HCT116 (cell line): Measurements from ENCODE around the gene CIBAR2. TPM values are rescaled to one million over a fixed set of nuclear protein-coding genes. Genes with fewer than 3 reads are reported as not detected.

Experiments
- ATAC-seq: fragments of 200-7000 bp; cut with Tn5 transposase; 2 replicates; pipeline ENCODE4 v1.9.1; 2020; ENCODE audit warnings: mild to moderate bottlenecking, moderate library complexity
- BruUV-seq: library from RNA; stranded (reverse); fragments of 400-500 nt; replicated peaks from 2 replicates; lab custom pipeline; 2021; lab: Mats Ljungman, UMichigan
- CTCF ChIA-PET: fragments of 300-600 bp; sonication (Branson Sonifier 250); formaldehyde crosslinking; loops from one replicate; lab custom pipeline; 2021; ENCODE audit warnings: antibody characterized with exemption; lab: Charles Lee
- POLR2A ChIA-PET: fragments of 300-600, 350-600 bp; sonication (Branson Sonifier 250); formaldehyde crosslinking; loops from one replicate; lab custom pipeline; 2021; ENCODE audit warnings: antibody characterized with exemption; lab: Charles Lee
- RAD21 ChIA-PET, 2 experiments: fragments of 300-600 bp; sonication (Branson Sonifier 250); formaldehyde crosslinking; loops; one replicate each; lab custom pipeline; 2023; ENCODE audit warnings: low total read pairs in 2 of 2; ENCODE audit not compliant: uncharacterized antibody in 2 of 2, unreplicated experiment in 2 of 2, low non-redundant PET in 1 of 2; lab: Charles Lee
- DNase-seq: peaks from one replicate; pipeline ENCODE4 v3.0.0-alpha.2; 2010; ENCODE audit warnings: low read depth, low spot score
- H2AFZ ChIP-seq: fragments of 200-600 bp; shearing (Covaris generic), sonication (generic); 2 replicates; pipeline ENCODE4 v1.6.1; 2017; ENCODE audit warnings: low read depth, mixed run types, mixed read lengths, antibody characterized with exemption, low read length; ENCODE audit not compliant: poor library complexity, severe bottlenecking
- H3K27ac ChIP-seq: 2 replicates; pipeline ENCODE4 v1.5.1; 2012; ENCODE audit warnings: low read depth, low read length
- H3K27me3 ChIP-seq: fragments of 200-600 bp; sonication (generic); 2 replicates; pipeline ENCODE4 v1.6.1; 2016; ENCODE audit warnings: mixed run types, low read length, mixed read lengths; ENCODE audit not compliant: insufficient read depth
- H3K36me3 ChIP-seq, 2 experiments: fragments of 200-500 bp in 1 of 2; fragments of 200-600 bp in 1 of 2; sonication (Bioruptor generic) in 1 of 2; sonication (generic) in 1 of 2; 2 replicates each; pipeline versions ENCODE4 v1.5.1 to v1.6.1; 2014 to 2016; ENCODE audit warnings: low read length in 2 of 2, inconsistent platforms in 1 of 2, mixed read lengths in 1 of 2, mixed run types in 1 of 2; ENCODE audit not compliant: insufficient read depth in 2 of 2, control insufficient read depth in 1 of 2
- H3K4me1 ChIP-seq, 2 experiments: fragments of 200-600 bp in 1 of 2; sonication (generic) in 1 of 2; 2 replicates each; pipeline versions ENCODE4 v1.5.1 to v1.6.1; 2012 to 2017; ENCODE audit warnings: low read length in 2 of 2, inconsistent platforms in 1 of 2, mild to moderate bottlenecking in 1 of 2, mixed read lengths in 1 of 2, mixed run types in 1 of 2, moderate library complexity in 1 of 2; ENCODE audit not compliant: insufficient read depth in 2 of 2, control insufficient read depth in 1 of 2
- H3K4me2 ChIP-seq: fragments of 200-600 bp; sonication (generic); 2 replicates; pipeline ENCODE4 v1.6.1; 2017; ENCODE audit warnings: mixed run types, low read length, mixed read lengths
- H3K4me3 ChIP-seq, 2 experiments: fragments of 200-600 bp in 1 of 2; sonication (generic) in 1 of 2; replicated peaks in 1 of 2; 2 replicates each; pipeline ENCODE4 v1.5.1; 2011 to 2016; ENCODE audit warnings: low read length in 2 of 2, control low read depth in 1 of 2, low read depth in 1 of 2, mild to moderate bottlenecking in 1 of 2, mixed read lengths in 1 of 2, mixed run types in 1 of 2
- H3K79me2 ChIP-seq: fragments of 200-600 bp; sonication (generic); 2 replicates; pipeline ENCODE4 v1.6.1; 2017; ENCODE audit warnings: mild to moderate bottlenecking, mixed run types, low read length, moderate library complexity, mixed read lengths; ENCODE audit not compliant: insufficient read depth
- H3K9ac ChIP-seq: fragments of 200-600 bp; sonication (generic); 2 replicates; pipeline ENCODE4 v1.6.1; 2016; ENCODE audit warnings: low read length, mixed read lengths
- H3K9me2 ChIP-seq: fragments of 200-600 bp; sonication (generic), shearing (Covaris generic); 2 replicates; pipeline ENCODE4 v1.6.1; 2017; ENCODE audit warnings: mixed run types, mild to moderate bottlenecking, moderate library complexity; ENCODE audit not compliant: insufficient read depth
- H3K9me3 ChIP-seq, 2 experiments: fragments of 200-500 bp in 1 of 2; fragments of 200-600 bp in 1 of 2; sonication (Bioruptor generic) in 1 of 2; sonication (generic) in 1 of 2; 2 replicates each; pipeline ENCODE4 v1.6.1; 2014 to 2017; ENCODE audit warnings: low read length in 2 of 2, mixed read lengths in 2 of 2, inconsistent platforms in 1 of 2, low read depth in 1 of 2, mild to moderate bottlenecking in 1 of 2, mixed run types in 1 of 2, moderate library complexity in 1 of 2; ENCODE audit not compliant: control insufficient read depth in 1 of 2, insufficient read depth in 1 of 2
- H4K20me1 ChIP-seq: fragments of 200-600 bp; sonication (generic), shearing (Covaris generic); 2 replicates; pipeline ENCODE4 v1.6.1; 2017; ENCODE audit warnings: mixed run types, mild to moderate bottlenecking, moderate library complexity; ENCODE audit not compliant: insufficient read depth
- CBX3 ChIP-seq: IDR thresholded peaks from 2 replicates; pipeline ENCODE4 v1.6.1; 2012; ENCODE audit warnings: low read depth
- CEBPB ChIP-seq: IDR thresholded peaks from 2 replicates; pipeline ENCODE4 v1.6.1; 2012; ENCODE audit warnings: low read depth
- EGR1 ChIP-seq: IDR thresholded peaks from 2 replicates; pipeline ENCODE4 v1.6.1; 2012; ENCODE audit warnings: low read depth
- FOSL1 ChIP-seq: IDR thresholded peaks from 2 replicates; pipeline ENCODE4 v1.6.1; 2012; ENCODE audit warnings: low read depth
- JUND ChIP-seq: IDR thresholded peaks from 2 replicates; pipeline ENCODE4 v1.6.1; 2012
- POLR2A ChIP-seq: IDR thresholded peaks from 2 replicates; pipeline ENCODE4 v1.7.0; 2011; ENCODE audit warnings: borderline replicate concordance; ENCODE audit not compliant: insufficient read depth, insufficient read length; ENCODE audit errors: extremely low read depth
- POLR2AphosphoS5 ChIP-seq: IDR thresholded peaks from 2 replicates; pipeline ENCODE4 v1.6.1; 2011; ENCODE audit warnings: mild to moderate bottlenecking, low read depth, low read length, moderate library complexity
- RAD21 ChIP-seq: IDR thresholded peaks from 2 replicates; pipeline ENCODE4 v1.6.1; 2012; ENCODE audit warnings: low read depth, mild to moderate bottlenecking
- SIN3A ChIP-seq: IDR thresholded peaks from 2 replicates; pipeline ENCODE4 v1.6.1; 2012; ENCODE audit warnings: low read depth
- SP1 ChIP-seq: IDR thresholded peaks from 2 replicates; pipeline ENCODE4 v1.6.1; 2012; ENCODE audit warnings: low read depth
- SRF ChIP-seq: IDR thresholded peaks from 2 replicates; pipeline ENCODE4 v1.6.1; 2012; ENCODE audit warnings: low read depth
- TCF7L2 ChIP-seq: IDR thresholded peaks from 2 replicates; pipeline ENCODE4 v1.7.0; 2011; ENCODE audit warnings: borderline replicate concordance, inconsistent platforms; ENCODE audit not compliant: insufficient read depth, insufficient read length; ENCODE audit errors: extremely low read depth
- intact Hi-C: fragments of 100-400 bp; cut with micrococcal nuclease; formaldehyde crosslinking; loops from 2 replicates; pipeline ENCODE4 v1.10.0; 2022
- total RNA-seq: library from RNA; stranded (reverse); gene quantifications from one replicate; pipeline ENCODE4 v1.2.1, GENCODE V29; 2021; ENCODE audit not compliant: unreplicated experiment
- TF ChIP-seq, protein P1 (sequence below): IDR thresholded peaks from 2 replicates; pipeline ENCODE4 v1.6.1; 2012; ENCODE audit warnings: low read depth
- TF ChIP-seq, protein P2 (sequence below), 3 experiments: fragments of 200-600 bp in 1 of 3; sonication (generic) in 1 of 3; IDR thresholded peaks in 2 of 3; conservative IDR thresholded peaks in 1 of 3; 2 replicates each; pipeline ENCODE4 v1.5.1; 2012 to 2017; ENCODE audit warnings: low read depth in 2 of 3, low read length in 2 of 3, antibody characterized with exemption in 1 of 3, borderline replicate concordance in 1 of 3, control low read depth in 1 of 3, mild to moderate bottlenecking in 1 of 3, mixed read lengths in 1 of 3, mixed run types in 1 of 3, moderate library complexity in 1 of 3; ENCODE audit not compliant: insufficient read depth in 1 of 3
- TF ChIP-seq, protein P3 (sequence below): IDR thresholded peaks from 2 replicates; pipeline ENCODE4 v1.6.1; 2011; ENCODE audit warnings: mild to moderate bottlenecking, low read length, moderate library complexity; ENCODE audit not compliant: insufficient replicate concordance; ENCODE audit errors: extremely low read depth

Gene CIBAR2
- total RNA-seq, 1 experiment from 2014 or later = 0.27 TPM

DNA sequence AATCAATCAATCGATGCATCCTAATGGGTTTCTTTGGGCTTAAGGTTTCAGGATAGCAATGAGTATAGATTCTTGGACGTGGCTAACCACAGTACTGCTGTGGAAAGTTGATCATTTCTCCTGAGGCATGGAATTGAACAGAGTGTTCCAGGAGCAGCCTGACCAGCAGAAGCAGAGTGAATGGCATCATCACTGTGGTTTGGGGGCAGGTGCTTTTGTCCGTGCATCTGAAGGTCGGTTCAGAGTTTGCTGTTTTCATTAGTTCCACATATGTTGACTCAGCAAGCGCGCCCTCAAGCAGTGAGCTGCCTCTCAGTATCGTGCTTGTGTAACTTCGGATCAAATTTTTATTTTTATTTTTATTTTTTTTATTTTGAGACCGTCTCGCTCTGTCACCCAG lies 59.7 kb downstream of the CIBAR2 start:
- Histone ChIP-seq H3K4me3 (no peak overlapping the region), H3K27me3 (no peaks in the 10 kb centered on the region), H3K4me2 (no peak overlapping the region), H4K20me1 (no peaks in the 10 kb centered on the region), H3K36me3 (no peaks in the 10 kb centered on the region), H3K79me2 (no peaks in the 10 kb centered on the region), H3K9me2 (no peaks in the 10 kb centered on the region), H3K4me1 (peaks cover 2 to 7% of the 10 kb centered on the region in 2 experiments; a peak in 2 of 4 replicates), H3K9me3 (no peaks in the 10 kb centered on the region), H3K27ac (no peak overlapping the region), H3K9ac (no peak overlapping the region), H2AFZ (no peak overlapping the region)
- RAD21 ChIA-PET = no interaction called here
- CTCF ChIA-PET = no interaction called here
- no peak for DNase-seq
- no peak for TF ChIP-seq POLR2A
- no peak for TF ChIP-seq POLR2AphosphoS5
- no peak for TF ChIP-seq CEBPB
- no peak for TF ChIP-seq EGR1
- no peak for TF ChIP-seq SIN3A
- TF ChIP-seq, protein P1, sequence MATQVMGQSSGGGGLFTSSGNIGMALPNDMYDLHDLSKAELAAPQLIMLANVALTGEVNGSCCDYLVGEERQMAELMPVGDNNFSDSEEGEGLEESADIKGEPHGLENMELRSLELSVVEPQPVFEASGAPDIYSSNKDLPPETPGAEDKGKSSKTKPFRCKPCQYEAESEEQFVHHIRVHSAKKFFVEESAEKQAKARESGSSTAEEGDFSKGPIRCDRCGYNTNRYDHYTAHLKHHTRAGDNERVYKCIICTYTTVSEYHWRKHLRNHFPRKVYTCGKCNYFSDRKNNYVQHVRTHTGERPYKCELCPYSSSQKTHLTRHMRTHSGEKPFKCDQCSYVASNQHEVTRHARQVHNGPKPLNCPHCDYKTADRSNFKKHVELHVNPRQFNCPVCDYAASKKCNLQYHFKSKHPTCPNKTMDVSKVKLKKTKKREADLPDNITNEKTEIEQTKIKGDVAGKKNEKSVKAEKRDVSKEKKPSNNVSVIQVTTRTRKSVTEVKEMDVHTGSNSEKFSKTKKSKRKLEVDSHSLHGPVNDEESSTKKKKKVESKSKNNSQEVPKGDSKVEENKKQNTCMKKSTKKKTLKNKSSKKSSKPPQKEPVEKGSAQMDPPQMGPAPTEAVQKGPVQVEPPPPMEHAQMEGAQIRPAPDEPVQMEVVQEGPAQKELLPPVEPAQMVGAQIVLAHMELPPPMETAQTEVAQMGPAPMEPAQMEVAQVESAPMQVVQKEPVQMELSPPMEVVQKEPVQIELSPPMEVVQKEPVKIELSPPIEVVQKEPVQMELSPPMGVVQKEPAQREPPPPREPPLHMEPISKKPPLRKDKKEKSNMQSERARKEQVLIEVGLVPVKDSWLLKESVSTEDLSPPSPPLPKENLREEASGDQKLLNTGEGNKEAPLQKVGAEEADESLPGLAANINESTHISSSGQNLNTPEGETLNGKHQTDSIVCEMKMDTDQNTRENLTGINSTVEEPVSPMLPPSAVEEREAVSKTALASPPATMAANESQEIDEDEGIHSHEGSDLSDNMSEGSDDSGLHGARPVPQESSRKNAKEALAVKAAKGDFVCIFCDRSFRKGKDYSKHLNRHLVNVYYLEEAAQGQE = no peak
- TF ChIP-seq JUND = no peak
- no peak for TF ChIP-seq CBX3
- TF ChIP-seq, protein P2, sequence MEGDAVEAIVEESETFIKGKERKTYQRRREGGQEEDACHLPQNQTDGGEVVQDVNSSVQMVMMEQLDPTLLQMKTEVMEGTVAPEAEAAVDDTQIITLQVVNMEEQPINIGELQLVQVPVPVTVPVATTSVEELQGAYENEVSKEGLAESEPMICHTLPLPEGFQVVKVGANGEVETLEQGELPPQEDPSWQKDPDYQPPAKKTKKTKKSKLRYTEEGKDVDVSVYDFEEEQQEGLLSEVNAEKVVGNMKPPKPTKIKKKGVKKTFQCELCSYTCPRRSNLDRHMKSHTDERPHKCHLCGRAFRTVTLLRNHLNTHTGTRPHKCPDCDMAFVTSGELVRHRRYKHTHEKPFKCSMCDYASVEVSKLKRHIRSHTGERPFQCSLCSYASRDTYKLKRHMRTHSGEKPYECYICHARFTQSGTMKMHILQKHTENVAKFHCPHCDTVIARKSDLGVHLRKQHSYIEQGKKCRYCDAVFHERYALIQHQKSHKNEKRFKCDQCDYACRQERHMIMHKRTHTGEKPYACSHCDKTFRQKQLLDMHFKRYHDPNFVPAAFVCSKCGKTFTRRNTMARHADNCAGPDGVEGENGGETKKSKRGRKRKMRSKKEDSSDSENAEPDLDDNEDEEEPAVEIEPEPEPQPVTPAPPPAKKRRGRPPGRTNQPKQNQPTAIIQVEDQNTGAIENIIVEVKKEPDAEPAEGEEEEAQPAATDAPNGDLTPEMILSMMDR (IDR thresholded peaks at IDR 0.05 in 2 of 3, conservative IDR thresholded peaks at IDR 0.05 in 1 of 3; ENCODE audit: borderline replicate concordance in 1 of 3, insufficient read depth in 1 of 3, low read depth in 2 of 3, low read length in 2 of 3) = no peak
- no peak for TF ChIP-seq SP1
- no peak for TF ChIP-seq FOSL1
- TF ChIP-seq TCF7L2 = no peak
- no peak for TF ChIP-seq SRF
- TF ChIP-seq, protein P3, sequence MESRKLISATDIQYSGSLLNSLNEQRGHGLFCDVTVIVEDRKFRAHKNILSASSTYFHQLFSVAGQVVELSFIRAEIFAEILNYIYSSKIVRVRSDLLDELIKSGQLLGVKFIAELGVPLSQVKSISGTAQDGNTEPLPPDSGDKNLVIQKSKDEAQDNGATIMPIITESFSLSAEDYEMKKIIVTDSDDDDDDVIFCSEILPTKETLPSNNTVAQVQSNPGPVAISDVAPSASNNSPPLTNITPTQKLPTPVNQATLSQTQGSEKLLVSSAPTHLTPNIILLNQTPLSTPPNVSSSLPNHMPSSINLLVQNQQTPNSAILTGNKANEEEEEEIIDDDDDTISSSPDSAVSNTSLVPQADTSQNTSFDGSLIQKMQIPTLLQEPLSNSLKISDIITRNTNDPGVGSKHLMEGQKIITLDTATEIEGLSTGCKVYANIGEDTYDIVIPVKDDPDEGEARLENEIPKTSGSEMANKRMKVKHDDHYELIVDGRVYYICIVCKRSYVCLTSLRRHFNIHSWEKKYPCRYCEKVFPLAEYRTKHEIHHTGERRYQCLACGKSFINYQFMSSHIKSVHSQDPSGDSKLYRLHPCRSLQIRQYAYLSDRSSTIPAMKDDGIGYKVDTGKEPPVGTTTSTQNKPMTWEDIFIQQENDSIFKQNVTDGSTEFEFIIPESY = no peak
- no peak for TF ChIP-seq RAD21
- intact Hi-C loops = no loop called here
- no peak for ATAC-seq
- POLR2A ChIA-PET = no interaction called here
- no TSS peak for BruUV-seq
